Superior temporal gyrus (tissue), 1 donor: ENCODE measurements around the gene BORCS8.
"Not testable (repeated sequence)": the region's sequence is repeated elsewhere in the genome, so short reads cannot be mapped to it uniquely, and the experiment has no call there.

Source experiments
- DNase-seq: peaks from one replicate; pipeline ENCODE4 v3.0.0-alpha.2; 2016; ENCODE audit errors: extremely low spot score

The BORCS8 gene

GRCh38 chr19:19192078-19192882 is at the start of gene BORCS8, which contains the start of gene RFXANK:
Gene BORCS8, minus strand, starts transcription at chr19:19192152. Its CDS starts 35 bp downstream, at chr19:19192117.
Gene RFXANK, plus strand, starts transcription at chr19:19192258. Its CDS starts 1,689 bp downstream, at chr19:19193947.
- peak; percentile 99 for DNase-seq

DNA sequence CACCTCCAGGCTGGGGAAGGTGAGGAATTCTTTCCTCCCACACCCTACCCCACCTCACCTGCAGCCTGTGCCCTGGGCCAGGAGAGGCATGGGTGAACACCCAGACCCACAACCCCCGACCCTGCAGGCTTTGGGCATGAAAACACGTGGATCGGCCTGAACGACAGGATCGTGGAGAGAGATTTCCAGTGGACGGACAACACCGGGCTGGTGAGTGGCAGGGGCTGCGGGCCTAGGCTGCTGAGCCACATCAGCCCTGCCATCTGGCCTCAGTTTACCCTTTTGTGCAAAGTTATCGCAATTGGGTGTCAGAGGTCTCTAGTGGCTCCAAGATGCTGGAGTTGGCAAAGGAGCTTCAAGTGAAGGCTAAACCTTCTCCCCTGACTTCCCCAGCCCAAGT is 48.5 kb upstream of the BORCS8 start:
- DNase-seq, result no peak

GRCh38 chr19:19239675-19240074 is 47.7 kb upstream of the BORCS8 start:
- no peak for DNase-seq

- no peak for DNase-seq
These were observed 46.4 kb upstream of the BORCS8 start for GRCh38 chr19:19238126-19238894.

DNA sequence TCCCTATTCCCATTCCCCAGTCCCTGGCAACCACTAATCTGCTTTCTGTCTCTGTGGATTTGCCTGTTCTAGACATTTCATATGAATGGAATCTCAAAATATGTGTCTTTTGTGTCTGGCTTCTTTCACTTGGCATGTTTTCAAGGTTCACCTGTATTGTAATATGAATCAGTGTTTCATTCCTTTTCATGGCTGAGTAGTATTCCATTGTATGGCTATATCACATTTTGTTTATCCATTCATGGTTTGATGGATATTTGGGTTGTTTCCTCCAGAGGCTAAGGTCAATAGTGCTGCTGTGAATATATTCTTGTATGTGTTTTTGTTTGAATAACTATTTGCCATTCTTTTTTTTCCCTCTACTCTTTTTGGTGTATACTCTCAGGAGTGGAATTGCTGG is 44.2 kb upstream of the BORCS8 start:
- no peak for DNase-seq

DNA sequence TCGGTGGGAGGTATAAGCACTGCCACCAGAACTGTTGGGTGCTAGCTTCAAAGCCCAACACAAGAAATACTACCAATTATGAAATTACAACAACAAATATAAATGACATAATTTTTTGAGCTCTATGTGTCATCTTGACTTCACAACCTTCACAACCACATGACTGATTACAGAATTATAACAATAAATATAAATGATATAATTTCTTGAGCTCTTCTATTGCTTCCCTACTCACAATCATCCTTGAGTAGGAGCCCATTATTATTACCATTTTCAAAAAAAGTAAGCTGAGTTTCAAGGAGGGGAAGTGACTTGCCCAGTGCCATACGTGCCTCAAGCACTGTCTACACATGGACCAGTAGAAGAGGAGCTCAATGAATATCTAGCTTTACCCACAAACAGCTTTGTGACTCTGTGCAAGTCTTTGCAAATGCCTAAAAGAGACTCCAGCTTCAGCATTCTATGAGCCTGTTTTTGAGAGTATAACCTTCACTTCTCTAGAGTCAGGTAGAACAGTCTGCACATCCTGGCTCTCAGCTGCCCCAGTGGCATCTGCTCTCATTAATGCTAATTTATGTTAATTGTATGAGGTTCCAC is 42.4 kb upstream of the BORCS8 start:
- DNase-seq, result no peak

- peak; percentile 30 for DNase-seq
These were observed 40.3 kb upstream of the BORCS8 start for GRCh38 chr19:19232261-19232721.

- no peak for DNase-seq
These were observed 39.0 kb upstream of the BORCS8 start for GRCh38 chr19:19230999-19231398.

DNA sequence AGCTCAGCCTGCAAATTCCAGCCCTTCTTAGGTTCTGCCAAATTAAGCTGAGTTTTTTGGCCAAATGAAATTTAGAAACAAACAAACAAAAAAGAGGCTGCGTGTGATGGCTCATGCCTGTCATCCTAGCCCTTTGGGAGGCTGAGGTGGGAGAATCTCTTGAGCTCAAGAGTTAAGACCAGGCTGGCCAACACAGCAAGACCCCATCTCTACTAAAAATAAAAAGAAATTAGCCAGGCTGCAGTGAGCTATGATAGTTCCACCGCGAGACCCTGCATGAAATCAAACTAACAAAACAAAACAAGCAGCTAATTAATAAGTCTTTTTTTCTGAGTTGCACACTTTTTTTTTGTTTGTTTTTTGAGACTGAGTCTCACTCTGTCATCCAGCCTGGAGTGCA is 37.7 kb upstream of the BORCS8 start:
- no peak for DNase-seq

- DNase-seq, result no peak
These were observed 35.3 kb upstream of the BORCS8 start for GRCh38 chr19:19227217-19227616.

GRCh38 chr19:19226663-19227062 is 34.7 kb upstream of the BORCS8 start:
- no peak for DNase-seq

DNA sequence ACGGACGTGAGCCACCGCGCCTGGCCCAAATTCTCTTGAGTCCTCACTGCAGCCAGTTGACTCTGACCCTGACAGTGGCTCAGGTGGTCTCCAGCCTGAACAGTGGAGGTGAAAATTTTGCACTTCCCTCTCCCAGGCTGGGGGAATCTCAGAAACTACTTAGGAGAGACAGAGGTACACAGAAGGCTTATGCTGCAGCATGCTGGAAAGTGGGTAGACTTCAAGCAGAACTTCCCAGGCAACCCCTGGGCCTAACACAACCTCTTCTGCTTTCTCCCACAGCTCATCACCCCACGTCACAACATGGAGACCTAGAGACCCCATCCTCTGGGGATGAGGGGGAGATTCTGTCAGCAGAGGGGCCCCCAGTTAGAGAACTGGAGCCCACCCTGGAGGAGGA is 34.3 kb upstream of the BORCS8 start:
- no peak for DNase-seq

DNA sequence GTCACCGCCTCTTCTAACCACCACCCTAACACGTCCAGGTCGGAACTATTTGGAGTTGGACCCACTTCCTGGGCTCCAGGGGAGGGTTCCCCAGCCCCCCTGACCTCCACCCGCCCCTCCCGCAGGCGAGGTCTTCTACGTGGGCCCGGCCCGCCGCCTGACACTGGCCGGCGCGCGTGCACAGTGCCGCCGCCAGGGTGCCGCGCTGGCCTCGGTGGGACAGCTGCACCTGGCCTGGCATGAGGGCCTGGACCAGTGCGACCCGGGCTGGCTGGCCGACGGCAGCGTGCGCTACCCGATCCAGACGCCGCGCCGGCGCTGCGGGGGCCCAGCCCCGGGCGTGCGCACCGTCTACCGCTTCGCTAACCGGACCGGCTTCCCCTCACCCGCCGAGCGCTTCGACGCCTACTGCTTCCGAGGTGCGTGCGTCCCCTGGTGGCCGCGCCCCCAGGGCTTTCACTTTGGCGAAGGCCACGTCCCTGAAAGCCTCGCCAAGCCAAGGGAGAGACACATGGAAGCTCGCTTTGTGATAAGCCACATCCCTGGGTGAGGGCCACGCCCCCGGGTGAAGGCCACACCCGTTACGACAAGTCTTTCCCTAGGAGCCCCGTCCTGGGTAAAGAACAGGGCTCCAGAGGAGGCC is 33.0 kb upstream of the BORCS8 start:
- DNase-seq, result no peak

GRCh38 chr19:19224150-19224851 is 32.3 kb upstream of the BORCS8 start:
- DNase-seq, result no peak

- no peak for DNase-seq
These were observed 31.7 kb upstream of the BORCS8 start for GRCh38 chr19:19223636-19224035.

DNA sequence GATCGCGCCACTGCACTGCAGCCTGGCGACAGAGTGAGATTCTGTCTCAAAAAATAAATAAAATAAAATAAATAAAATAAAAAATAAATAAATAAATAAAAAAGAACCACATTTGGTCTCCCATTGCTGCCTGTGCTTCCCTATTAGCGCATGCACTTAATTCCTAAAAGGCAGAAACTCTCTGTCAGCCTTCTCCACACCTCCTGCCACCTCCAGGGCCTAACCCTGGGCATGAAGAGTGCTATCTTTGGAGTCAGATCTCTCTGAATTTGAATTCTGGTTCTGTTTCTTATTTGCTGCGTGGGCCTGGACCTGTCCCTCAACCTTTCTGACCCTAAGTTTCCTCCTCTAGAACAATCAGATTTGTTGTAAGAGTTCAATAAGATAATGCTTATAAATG is 31.1 kb upstream of the BORCS8 start:
- no peak for DNase-seq

DNA sequence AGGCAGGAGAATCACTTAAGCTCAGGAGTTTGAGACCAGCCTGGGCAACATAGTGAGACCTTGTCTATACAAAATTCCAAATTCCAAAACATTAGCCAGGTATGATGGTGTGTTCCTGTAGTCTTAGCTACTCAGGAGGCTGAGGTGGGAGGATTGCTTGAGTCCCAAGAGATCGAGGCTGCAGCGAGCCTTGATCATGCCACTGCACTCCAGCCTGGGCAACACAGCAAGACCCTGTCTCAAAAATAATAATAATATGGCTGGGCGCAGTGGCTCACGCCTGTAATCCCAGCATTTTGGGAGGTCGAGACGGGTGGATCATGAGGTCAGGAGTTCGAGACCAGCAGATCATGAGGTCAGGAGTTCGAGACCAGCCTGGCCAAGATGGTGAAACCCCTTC is 29.0 kb upstream of the BORCS8 start:
- not testable (repeated sequence) for DNase-seq

GRCh38 chr19:19218911-19219310 is 27.0 kb upstream of the BORCS8 start:
- DNase-seq, result no peak

GRCh38 chr19:19217099-19217498 is 25.1 kb upstream of the BORCS8 start:
- no peak for DNase-seq

DNA sequence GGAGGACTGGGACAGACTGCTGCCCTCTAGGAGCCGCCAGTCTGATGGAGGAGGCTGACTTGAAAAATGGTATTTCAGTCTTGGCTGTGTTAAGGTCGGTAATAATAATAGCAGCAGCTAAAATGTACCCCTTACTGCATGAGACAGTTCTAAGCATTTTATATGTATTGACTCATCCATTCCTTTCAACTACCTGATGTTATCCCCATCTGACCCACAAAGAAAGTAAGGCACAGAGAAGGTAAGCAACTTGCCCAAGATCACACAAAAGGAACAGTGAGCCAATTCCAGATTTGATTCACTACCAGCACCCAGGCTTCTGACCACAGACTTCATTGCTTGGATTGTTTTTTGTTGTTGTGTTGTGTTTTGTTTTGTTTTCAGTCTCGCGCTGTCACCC is 23.8 kb upstream of the BORCS8 start:
- DNase-seq, result no peak

DNA sequence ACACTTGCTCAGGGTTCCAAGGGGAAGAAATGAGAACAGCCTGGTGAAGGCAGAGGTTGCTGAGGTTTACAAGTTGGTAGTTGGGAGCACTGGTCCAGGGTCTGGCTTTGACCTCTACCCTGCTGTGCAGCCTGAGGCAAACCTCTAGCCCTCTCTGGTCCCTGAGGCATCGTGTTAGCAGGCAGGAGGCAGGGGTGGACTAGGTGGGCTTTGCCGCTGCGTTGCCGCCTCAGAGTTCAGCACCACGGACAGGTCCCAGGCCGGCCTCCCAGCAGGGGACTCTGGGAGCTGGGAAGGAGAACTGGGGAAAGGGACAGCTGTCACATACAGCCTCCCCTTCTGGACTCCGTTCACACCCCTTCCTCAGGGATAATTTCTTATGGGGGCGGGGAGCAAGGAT is 22.9 kb upstream of the BORCS8 start:
- DNase-seq, result no peak

DNA sequence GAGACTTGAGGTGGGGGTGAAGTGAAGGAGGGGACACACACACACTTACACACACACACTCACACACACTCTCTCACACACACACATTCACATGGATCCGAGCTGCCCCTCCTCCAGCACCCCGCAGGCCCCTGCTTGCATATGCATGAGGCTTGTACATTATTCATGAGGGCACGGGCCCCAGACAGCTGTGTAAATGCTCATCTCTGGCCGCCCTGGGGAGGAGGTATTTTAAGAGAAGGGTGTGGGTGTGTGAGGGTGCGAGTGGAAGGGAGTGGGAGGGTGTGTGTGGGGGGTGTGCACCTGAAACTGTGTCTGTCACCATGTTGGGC is 22.2 kb upstream of the BORCS8 start:
- no peak for DNase-seq
